Dedifferentiated amniotic fluid mesenchymal stem cell (primary cell): ENCODE data around the gene BAIAP2L2.
A peak's percentile ranks its signal among the peaks of the same experiment; 100 is the strongest.
"Not testable (repeated sequence)": the region's sequence is repeated elsewhere in the genome, so short reads cannot be mapped to it uniquely, and the experiment has no call there.

Experiments
- DNase-seq: peaks from one replicate; pipeline ENCODE4 v3.0.0-alpha.2; 2016; ENCODE audit errors: extremely low spot score

The BAIAP2L2 gene, protein sequence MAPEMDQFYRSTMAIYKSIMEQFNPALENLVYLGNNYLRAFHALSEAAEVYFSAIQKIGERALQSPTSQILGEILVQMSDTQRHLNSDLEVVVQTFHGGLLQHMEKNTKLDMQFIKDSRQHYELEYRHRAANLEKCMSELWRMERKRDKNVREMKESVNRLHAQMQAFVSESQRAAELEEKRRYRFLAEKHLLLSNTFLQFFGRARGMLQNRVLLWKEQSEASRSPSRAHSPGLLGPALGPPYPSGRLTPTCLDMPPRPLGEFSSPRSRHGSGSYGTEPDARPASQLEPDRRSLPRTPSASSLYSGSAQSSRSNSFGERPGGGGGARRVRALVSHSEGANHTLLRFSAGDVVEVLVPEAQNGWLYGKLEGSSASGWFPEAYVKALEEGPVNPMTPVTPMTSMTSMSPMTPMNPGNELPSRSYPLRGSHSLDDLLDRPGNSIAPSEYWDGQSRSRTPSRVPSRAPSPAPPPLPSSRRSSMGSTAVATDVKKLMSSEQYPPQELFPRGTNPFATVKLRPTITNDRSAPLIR

DNA sequence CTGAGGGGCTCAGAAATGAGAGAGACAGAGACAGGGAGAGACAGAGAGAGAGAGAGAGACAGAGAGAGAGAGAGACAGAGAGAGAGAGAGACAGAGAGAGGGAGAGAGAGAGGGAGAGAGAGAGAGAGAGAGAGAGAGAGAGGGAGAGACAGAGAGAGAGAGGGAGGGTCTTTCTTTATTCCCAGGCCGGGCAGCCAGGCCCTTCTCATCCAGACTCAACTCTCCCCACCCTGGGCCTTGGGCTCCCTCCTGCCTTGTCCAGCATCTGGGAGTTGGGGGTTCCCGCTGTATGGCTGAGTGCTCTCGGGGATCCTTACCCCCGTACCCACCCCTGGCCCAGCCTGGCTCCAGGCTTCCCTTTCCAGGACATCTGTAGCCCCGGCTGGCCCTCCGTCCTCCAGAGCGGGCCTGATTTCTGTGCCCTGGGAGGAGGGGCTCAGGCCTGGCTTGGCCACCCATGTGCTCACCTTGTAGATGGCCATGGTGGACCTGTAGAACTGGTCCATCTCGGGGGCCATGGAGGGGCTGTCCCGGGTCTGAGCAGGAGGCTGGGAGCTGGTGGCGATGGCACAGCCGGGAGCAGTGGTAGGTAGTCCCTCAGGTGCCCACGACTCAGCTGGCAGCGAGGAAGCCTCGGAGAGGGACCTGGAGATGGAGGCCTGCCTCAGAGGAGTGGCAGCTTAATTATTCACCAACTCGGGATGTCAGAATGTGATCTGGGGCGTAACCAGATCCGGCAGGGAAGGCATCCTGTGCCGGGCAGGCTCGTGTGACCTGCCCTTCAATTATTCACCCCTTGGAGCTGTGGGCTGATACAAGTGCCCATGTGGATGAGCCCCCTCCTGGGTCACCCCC is at the start of gene BAIAP2L2:
Gene BAIAP2L2, minus strand, starts transcription at position 677 of the 855 bp plus-strand sequence. Its CDS starts 159 bp downstream, at position 518.
- no peak for DNase-seq

DNA sequence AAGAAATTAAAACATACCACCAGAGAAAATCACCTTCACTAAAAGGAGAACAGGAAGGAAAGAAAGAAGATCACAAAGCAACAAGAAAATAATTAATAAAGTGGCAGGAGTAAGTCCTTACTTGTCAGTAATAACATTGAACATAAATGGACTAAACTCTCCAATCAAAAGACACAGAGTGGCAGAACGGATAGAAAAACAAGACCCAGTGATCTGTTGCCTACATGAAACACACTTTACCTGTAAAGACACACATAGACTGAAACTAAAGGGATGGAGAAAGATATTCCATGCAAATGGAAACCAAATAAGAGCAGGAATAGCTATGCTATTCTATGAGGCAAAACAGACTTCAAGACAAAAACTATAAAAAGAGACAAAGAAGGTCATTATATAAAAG is 45.2 kb upstream of the BAIAP2L2 start:
- no peak for DNase-seq

DNA sequence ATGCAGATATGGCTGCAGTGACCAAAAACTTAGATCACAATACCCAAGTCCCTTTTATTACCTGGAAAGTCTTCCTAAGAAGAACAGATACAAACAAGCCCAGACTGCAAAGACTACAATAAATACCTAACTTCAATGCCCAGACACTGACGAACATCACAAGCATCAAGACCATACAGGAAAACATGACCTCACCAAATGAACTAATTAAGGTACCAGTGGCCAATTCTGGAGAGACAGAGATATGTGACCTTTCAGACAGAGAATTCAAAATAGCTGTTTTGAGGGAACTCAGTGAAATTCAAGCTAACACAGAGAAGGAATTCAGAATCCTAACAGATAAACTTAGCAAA is 44.1 kb upstream of the BAIAP2L2 start:
- not testable (repeated sequence) for DNase-seq

DNA sequence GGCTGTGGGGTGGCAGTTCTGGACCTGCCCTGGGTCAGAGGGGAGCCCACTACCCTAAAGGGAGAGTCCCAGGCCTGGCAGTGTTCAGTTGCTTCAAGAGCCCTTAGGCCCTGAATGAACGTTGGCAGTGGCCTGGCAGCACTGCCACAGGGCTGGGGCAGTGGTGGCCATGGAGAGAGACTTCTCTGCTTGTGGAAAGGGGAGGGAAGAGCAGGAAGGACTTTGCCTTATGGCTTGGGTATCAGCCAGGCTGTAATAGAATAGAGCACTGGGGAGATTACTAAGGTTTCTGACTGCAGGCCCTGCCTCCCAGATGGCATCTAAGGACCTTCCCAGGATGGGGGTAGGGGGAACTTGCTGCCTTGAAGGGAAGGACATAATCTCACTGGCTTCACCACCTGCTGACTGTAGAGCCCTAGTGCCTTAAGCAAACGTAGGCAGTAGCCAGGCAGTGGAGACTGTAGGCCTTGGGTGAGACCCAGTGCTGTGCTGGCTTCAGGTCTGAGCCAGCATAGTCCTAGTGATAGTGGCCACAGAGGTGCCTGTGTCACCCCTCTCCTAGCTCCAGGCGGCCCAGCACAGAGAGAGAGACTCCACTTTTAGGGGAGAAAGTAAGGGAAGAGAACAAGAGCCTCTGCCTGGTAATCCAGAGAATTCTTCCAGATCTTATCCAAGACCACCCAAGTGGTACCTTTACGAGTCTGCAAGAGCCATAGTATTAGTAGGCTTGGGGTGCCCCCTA is 43.5 kb upstream of the BAIAP2L2 start:
- DNase-seq = no peak

DNA sequence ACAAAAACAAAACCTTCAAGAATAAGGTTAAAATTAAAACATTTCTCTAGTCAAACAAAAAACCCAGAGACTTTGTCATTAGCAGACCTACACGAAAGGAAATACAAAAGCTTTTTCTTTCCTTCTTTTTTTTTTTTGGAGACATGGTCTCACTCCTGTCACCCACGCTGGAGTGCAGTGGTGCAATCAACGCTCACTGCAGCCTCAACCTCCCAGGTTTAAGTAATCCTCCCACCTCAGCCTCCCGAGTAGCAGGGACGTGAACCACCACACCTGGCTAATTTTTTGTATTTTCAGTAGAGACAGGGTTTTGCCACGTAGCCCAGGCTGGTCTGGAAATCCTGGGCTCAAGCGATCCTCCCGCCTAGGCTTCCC is 40.6 kb upstream of the BAIAP2L2 start:
- no peak for DNase-seq

DNA sequence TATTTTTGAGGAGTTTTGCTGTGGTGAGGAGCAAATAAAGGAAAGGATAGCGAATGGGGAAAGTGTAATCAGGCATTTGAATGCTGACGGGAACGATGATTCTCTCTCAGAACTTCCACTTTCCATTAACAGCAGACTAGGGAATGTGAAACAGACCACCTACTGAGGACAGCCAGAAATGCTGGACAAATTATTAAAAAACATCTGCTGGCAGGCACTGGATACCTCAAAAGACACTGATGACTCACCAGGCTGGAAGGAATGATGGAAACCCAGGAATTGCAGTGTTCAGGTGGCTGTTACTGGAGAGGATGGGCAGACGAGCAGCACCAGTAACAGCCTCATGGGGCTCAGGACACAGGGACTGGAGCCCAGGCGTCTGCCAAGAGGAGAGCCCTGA is 37.8 kb upstream of the BAIAP2L2 start:
- no peak for DNase-seq

DNA sequence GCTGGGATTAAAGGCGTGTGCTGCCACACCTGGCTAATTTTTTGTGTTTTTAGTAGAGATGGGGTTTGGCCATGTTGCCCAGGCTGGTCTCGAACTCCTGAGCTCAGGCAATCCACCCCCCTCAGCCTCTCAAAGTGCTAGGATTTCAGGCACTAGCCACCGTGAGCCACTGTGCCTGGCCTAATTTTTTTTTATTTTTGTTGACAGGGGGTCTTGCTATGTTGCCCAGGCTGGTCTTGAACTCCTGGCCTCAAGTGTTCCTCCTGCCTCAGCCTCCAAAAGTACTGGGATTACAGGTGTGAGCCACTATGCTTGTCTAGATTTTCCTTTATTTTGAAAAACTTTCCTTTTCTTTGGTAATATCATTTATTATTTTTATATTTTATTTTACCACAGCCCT is 35.7 kb upstream of the BAIAP2L2 start:
- not testable (repeated sequence) for DNase-seq

DNA sequence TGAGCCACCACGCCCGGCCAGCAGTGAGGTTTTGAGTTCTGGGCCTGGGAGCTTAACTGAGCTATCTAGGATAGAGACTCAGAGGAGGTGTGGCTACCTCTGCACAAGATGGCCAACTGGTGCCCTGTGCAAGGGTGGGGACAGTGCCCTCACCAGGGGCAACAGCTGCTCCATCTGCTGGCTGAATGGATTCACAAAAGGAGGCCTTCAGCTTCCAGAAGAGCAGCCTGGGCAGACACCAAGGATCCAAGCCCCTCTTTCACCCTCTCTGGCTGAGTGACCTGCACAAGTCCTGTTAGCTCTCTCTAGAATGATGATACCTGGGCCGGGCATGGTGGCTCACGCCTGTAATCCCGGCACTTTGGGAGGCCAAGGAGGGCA is 33.5 kb upstream of the BAIAP2L2 start:
- DNase-seq = no peak

DNA sequence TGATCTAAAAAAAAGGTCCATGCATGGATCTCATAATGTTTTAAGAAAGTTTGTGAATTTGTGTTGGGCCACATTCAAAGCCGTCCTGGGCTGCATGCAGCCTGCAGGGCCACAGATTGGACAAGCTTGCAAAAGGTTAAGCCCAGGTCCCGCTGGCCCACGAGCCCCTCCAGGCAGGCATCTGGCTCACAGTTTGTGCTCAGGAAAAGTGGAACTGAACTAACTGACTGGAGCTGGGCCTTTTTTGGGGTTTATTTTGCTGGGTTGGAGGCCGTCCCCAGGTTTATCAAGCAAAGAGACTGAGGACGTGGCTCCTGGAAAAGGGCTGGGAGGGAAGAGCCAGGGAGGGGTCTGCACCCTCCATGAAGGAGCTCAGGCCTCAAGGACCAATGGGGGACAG is 32.1 kb upstream of the BAIAP2L2 start:
- no peak for DNase-seq

DNA sequence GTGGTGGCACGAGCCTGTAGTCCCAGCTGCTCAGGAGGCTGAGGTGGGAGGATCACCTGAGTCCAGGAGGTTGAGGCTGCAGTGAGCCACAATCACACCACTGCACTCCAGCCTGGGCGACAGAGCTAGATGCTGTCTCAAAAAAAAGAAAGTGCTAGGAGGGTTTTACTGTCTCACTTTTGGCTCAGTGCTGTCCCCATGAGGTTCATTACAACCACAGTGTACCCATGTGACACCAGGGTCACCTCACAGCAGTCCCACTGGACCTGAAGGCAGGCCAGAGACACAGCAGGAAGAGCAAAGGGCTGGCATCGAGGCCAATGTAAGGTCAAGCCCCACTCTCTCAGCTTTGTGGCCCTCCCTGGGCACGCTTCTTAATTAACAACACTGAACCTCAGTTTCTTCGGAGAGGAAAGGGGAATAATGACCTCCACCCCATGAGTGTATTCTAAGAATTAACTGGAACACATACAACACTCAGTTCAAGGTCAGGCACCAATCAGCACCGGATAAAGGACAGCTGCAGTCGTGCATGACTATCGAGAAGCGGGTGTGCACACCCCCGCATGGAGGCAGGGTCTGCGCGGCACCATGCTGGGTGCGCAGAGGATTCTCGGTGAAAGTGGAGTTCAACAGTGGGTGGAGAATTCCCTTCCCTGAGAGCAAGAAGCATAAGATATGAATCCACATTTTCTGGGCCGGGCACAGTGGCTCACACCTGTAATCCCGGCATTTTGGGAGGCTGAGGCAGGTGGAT is 30.9 kb upstream of the BAIAP2L2 start:
- DNase-seq = no peak

DNA sequence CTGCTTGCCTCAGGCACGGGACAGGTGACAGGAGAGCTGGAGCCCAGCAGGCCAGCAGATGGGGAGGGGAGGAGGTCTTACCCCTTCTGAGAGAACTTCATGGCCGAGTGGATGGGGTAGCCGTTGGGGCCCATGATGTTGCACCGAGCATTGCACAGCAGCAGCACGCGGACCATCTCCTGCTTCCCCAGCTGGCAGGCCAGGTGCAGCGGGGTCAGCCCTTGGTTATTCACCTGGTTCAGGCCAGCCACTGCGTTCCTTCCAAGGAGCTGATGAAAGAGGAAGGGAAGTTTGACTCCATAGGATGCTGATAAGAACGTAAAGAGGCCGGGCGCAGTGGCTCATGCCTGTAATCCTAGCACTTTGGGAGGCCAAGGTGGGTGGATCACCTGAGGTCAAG is 29.4 kb upstream of the BAIAP2L2 start:
- DNase-seq = no peak

DNA sequence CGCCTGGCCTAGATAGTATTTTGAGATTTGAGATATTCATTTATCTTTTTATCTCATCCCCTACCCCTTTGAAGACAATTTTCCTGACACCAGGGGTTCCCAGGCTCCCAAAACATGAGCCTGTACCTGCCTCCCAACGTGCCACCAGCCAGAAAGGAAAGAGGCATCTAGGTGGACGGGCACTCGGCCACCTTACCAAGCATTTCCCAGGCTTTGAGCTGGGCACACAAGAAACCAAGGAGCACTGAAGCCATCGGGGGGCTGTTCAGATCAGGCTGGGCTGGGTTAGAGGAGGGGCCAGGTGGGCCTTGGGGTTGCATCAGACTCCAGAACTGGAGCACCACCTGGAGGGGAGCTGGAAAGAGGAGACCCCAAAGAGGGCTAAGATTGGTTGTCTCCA is 28.5 kb upstream of the BAIAP2L2 start:
- DNase-seq = no peak

DNA sequence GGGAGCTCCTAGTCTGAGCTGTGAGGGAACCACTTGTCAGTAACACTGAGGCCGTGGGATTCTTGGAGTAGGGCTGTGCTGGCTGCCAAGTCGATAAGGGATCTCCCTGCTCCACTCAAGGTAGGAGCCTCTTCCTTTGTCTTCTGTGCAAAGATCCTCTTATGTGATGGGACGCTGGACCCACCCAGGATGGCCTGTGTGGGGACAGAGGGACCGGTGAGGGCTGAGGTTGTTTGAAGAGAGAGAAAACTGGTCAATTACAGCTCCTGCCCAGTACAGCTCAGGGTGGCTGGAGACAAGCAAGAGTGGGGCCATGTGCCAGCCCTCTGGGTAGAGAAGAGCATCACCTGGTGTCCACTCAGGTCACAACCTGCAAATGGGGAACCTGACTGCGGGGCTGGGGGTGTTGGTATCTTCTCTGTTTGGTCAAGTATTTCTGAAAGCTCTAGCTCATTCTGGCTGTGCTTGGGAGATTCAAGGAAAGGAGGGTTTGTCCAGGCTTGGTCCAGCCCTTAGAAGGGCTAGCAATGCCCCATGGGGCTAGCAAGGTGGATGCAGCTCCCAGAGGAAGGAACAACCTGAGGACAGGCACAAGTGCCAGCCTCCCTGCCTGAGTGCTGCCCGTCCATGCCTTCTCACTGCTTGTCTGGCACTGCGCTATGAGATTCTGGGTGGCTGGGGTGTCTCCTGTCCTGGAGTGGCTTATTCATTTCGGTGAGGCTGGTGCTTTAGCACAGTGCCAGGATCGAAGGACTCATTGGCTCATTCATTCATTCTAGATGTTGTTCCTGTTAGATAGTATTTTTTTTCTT is 27.6 kb upstream of the BAIAP2L2 start:
- no peak for DNase-seq

DNA sequence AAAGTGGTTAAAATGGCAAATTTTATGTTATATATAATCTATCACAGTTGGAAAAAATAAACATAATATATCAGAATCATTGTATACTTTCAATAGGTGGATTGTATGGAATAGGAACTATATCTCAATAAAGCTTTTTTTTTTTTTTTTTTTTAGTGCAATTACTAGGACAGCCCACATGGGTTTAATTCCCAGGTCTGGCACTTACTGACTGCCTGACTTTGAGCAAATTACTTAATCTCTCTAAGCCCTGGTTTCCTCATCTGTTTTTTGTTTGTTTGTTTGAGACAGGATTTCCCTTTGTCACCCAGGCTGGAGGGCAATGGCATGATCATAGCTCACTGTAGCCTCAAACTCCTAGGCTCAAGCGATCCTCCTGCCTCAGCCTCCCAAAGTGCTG is 26.1 kb upstream of the BAIAP2L2 start:
- DNase-seq = no peak

DNA sequence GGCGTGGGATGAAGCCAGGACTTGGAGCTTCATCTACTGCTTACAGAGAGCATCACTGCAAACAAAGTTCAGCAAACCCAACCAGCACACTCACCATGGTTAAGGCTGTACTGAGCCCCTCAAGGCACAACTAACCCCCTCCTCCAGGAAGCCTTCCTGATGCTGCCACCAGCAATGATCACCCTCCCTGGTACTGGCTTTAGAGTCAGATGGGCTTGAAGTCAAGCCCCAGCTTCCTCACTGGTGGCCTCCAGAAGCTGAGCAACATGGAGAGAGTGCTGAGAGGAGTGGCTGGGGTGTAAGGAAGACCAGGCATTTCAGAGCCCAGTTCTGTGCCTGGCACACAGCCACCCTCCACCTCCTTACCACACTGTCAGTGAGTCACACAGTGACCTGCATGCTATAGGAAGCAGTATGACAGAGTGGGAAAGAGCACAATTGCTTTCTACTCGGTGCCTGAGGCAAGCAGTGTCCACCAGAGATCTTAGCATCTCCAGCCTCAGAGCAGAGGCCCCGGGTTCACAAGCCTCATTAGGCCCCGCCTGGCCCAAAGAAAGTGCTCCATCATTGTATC is 24.7 kb upstream of the BAIAP2L2 start:
- peak; percentile 41 for DNase-seq

DNA sequence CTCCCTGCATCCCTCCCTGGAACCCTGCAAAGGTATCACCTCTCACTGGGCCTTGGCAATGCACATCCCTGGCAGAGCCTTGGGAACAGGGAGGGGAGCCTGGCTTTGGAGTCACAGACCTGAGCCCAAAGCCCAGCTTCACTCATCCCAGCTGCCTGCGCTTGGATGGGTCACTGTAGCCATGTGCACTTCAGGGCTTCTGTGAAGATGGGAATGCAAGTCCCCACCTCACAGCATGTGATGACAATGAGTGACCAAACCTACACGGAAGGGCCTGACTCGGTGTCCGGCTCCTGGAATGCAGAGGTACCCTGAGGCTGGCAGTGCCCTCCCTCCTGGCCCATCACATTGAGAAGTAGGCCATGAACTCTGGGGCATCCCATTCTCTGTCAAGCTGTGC is 22.8 kb upstream of the BAIAP2L2 start:
- DNase-seq = no peak

DNA sequence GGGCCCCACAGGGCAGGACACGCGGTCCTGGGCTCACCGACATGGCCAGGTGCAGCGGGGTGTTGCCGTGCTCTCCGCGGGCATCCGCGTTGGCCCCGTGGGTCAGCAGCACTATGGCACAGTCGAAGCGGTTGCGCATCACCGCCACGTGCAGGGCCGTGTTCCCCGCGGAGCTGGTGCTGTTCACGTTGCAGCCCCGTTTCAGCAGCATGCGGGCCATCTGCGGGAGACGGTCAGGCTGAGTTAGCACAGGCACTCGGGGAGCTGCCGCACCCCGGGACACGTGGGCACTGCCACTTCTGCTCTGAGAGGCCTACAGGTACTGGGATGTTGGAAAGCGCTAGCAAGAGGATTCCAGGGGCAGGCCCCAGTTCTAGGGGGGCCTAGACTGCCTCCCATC is 22.3 kb upstream of the BAIAP2L2 start:
- no peak for DNase-seq

DNA sequence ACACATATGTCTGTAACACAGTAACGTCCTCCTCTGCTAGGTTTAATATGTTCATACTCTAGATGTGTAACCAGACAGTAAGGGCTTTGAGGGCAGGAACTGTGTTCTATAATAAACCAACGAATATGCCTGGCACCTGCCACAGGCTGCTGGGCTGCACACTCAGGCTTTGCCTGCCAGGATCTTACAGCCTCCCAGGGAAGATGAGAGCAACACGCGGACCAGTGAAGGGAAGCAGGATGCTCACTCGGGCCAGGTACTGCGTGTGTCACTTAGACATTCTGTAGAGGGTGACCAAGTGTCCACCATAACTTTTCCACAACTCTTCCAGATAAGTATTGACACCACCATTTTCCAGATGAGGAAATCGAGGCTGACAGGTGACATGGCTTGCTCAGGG is 21.7 kb upstream of the BAIAP2L2 start:
- DNase-seq = no peak

DNA sequence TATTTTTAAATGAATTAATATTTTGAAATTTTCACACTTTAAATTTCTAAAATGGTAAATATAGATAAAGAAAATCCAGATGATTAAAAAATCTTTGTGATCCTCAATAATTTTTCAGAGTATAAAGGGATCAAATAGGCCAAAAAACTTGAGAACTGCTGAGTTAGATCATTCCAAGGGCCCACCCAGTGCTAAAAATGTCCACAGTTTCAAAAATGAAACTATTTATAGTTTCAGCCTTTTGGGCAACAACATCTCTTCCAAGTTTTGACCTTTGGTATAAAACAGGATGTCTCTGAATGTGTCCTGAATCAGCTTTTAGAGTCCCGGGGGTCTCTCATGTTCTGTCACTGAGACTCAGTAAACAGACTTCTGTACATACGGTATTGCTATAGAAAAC is 20.9 kb upstream of the BAIAP2L2 start:
- DNase-seq = no peak

DNA sequence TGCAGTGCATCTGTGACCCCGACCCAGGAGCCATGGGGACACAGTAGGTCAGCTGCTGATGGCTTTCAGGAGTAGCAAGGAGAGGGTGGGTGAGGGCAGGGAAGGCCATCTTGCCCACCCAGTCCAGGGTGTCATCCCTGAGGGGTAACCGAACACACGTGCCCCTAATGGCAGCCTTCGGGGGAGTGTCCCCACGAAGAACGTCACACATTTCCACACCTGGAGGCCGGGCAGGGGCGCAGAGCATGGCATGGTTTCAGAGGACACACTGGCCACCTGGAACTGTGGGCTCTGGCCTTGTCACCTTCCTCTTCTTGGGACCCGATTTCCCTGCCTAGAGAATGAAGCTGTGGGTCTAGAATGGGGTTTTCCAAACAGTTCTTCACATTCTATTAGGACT is 19.4 kb upstream of the BAIAP2L2 start:
- no peak for DNase-seq
